Measurements from ENCODE around the gene EI24. TPM values are rescaled to one million over a fixed set of nuclear protein-coding genes. Genes with fewer than 3 reads are reported as not detected.

EI24 gene
- total RNA-seq, 4 donors from 2014 or later = 59.8 to 88.5 (median 76.1) TPM

GRCh38 chr11:125624756-125625213, 55.5 kb downstream of the EI24 start, which contains the start of gene CHEK1:
Gene CHEK1 (plus strand): TSS chr11:125625163. CDS start chr11:125626769, 1,606 bp downstream.
- no peaks in the 10 kb centered on the region for H3K9me3 ChIP-seq
- H3K27ac ChIP-seq = peak within 1 kb of the TSS; percentile 94 to 96 (median 94)
- peak within 1 kb of the TSS; percentile 68 to 81 (median 74) for H3K4me3 ChIP-seq
- H3K36me3 ChIP-seq = peaks cover 0 to 21% (median 7%) of the 10 kb centered on the region in 3 donors
- no peak for TF ChIP-seq CTCF (IDR thresholded peaks at IDR 0.05)
- no peak for TF ChIP-seq EP300 (IDR thresholded peaks at IDR 0.05)
- no peak for TF ChIP-seq POLR2A (IDR thresholded peaks at IDR 0.05)
- H3K4me1 ChIP-seq = peaks cover 0 to 18% (median 11%) of the 10 kb centered on the region in 4 donors
- DNase-seq (ENCODE audit: low spot score in 2 of 2) = no peak
- H3K27me3 ChIP-seq = no peaks in the 10 kb centered on the region
- WGBS, 2 donors = 45 to 52% methylated on average over 9 of the region's 9 CpGs

- peaks cover 0 to 17% (median 3%) of the 10 kb centered on the region in 3 donors for H3K36me3 ChIP-seq
- no peaks in the 10 kb centered on the region for H3K27me3 ChIP-seq
- TF ChIP-seq EP300 (IDR thresholded peaks at IDR 0.05) (no peak), CTCF (IDR thresholded peaks at IDR 0.05) (no peak), POLR2A (IDR thresholded peaks at IDR 0.05) (no peak)
- DNase-seq (ENCODE audit: low spot score in 2 of 2) = peak in 1 of 2 donors; percentile 20
- 0 to 1% methylated on average over 15 to 18 of the region's 20 CpGs for WGBS, 2 donors
- no peaks in the 10 kb centered on the region for H3K9me3 ChIP-seq
- peak overlapping the region; percentile 94 to 96 (median 94) for H3K27ac ChIP-seq
- H3K4me1 ChIP-seq = peaks cover 0 to 18% (median 11%) of the 10 kb centered on the region in 4 donors
- H3K4me3 ChIP-seq = peak overlapping the region; percentile 68 to 81 (median 74)
Measured at GRCh38 chr11:125625225-125625629, 56.0 kb downstream of the EI24 start.

- peak; percentile 54 to 97 for TF ChIP-seq EP300 (IDR thresholded peaks at IDR 0.05)
- TF ChIP-seq POLR2A (IDR thresholded peaks at IDR 0.05) = peak in 1 of 2 donors; percentile 75
- peak in 2 of 5 experiments; percentile 17 to 21 for TF ChIP-seq CTCF (IDR thresholded peaks at IDR 0.05)
- WGBS, 2 donors = 0 to 2% methylated on average over 26 to 34 of the region's 51 CpGs
- H3K27ac ChIP-seq = peak overlapping the region; percentile 94 to 96 (median 94)
Measured at GRCh38 chr11:125625630-125626287, 56.5 kb downstream of the EI24 start.

GRCh38 chr11:125626288-125626950, 57.1 kb downstream of the EI24 start:
- H3K4me1 ChIP-seq = peaks cover 0 to 18% (median 11%) of the 10 kb centered on the region in 4 donors
- peak overlapping the region in 3 of 4 donors; percentile 94 to 96 (median 95) for H3K27ac ChIP-seq
- WGBS, 2 donors = 1% methylated on average over 18 of the region's 18 CpGs
- H3K27me3 ChIP-seq = no peaks in the 10 kb centered on the region
- peaks cover 0 to 5% (median 0%) of the 10 kb centered on the region in 3 donors for H3K36me3 ChIP-seq
- no peak for DNase-seq (ENCODE audit: low spot score in 2 of 2)
- no peaks in the 10 kb centered on the region for H3K9me3 ChIP-seq
- TF ChIP-seq CTCF (IDR thresholded peaks at IDR 0.05) = peak in 1 of 5 experiments; percentile 8
- TF ChIP-seq POLR2A (IDR thresholded peaks at IDR 0.05) = no peak
- no peak for TF ChIP-seq EP300 (IDR thresholded peaks at IDR 0.05)
- H3K4me3 ChIP-seq = peak overlapping the region; percentile 68 to 81 (median 74)

More at GRCh38 chr11:125625630-125626287, 56.5 kb downstream of the EI24 start:
- peaks cover 0 to 18% (median 11%) of the 10 kb centered on the region in 4 donors for H3K4me1 ChIP-seq
- H3K4me3 ChIP-seq = peak overlapping the region; percentile 68 to 81 (median 74)
- peak; percentile 68 to 84 for DNase-seq (ENCODE audit: low spot score in 2 of 2)
- H3K9me3 ChIP-seq = no peaks in the 10 kb centered on the region
- peaks cover 0 to 12% (median 0%) of the 10 kb centered on the region in 3 donors for H3K36me3 ChIP-seq
- H3K27me3 ChIP-seq = no peaks in the 10 kb centered on the region

All from tibial nerve (tissue), 4 donors.